ENCODE measurements around the gene SCAMP5.

The SCAMP5 gene

DNA sequence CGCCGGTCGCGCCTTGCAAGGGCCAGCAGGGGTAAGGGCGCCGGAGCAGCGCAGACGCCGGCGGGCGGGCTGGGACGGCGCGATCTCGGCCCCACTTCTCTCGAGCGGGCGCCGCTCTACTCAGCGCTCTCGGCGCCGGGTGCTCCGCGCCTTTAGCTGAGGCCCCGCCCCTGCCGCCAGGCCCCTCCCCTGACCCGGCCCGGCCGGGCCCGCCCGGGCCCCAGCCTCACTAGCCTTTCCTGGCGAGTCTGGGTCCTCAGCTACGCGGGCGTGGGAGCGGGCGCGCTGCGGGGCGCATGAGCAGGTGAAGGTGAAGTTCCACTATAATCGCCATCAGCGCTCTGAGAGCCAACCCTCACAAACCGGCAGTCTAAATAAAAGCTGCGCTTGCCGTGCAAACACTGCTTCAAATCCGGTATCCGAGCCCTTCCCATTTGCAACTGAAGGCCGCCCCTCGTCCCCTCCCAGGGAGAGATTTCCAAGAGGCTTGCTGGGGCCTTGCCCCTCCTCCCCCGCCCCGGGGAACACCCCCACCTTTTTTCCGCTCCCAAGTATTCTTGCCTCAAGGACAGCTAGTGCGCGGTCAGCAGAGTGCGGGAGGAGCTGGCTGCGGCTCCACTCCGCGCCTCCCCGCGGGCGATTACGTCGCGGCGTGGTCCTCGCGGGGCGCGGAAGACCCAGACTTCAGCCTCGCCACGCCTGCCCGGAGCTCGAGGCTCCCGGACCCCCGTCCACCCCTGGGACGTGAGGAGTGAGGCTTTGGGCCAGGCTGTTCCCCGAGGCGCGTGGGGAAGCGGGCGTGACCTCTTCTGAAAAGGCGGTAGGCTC, 38.5 kb upstream of the SCAMP5 start, which contains the start of gene RPP25:
Gene RPP25 (minus strand): TSS at position 125 of the 828 bp plus-strand sequence. CDS start 189 bp downstream, outside the sequence.
- H3K79me2 ChIP-seq (ENCODE audit: low read length) = peaks cover 17% of the 10 kb centered on the region
- H3K9me2 ChIP-seq (replicated peaks; ENCODE audit: insufficient read depth, low read length) = no peaks in the 10 kb centered on the region
- DNase-seq = peak; percentile 76
- peak within 1 kb of the TSS; percentile 16; the same call in 1 of the 2 replicates for H3K27ac ChIP-seq (ENCODE audit: low read length)
- TF ChIP-seq EZH2phosphoT487 (IDR thresholded peaks at IDR 0.05; ENCODE audit: low read length) = no peak
- no peak for TF ChIP-seq EZH2 (optimal IDR thresholded peaks at IDR 0.05; ENCODE audit: low read depth, low read length)
- TF ChIP-seq, protein P1, sequence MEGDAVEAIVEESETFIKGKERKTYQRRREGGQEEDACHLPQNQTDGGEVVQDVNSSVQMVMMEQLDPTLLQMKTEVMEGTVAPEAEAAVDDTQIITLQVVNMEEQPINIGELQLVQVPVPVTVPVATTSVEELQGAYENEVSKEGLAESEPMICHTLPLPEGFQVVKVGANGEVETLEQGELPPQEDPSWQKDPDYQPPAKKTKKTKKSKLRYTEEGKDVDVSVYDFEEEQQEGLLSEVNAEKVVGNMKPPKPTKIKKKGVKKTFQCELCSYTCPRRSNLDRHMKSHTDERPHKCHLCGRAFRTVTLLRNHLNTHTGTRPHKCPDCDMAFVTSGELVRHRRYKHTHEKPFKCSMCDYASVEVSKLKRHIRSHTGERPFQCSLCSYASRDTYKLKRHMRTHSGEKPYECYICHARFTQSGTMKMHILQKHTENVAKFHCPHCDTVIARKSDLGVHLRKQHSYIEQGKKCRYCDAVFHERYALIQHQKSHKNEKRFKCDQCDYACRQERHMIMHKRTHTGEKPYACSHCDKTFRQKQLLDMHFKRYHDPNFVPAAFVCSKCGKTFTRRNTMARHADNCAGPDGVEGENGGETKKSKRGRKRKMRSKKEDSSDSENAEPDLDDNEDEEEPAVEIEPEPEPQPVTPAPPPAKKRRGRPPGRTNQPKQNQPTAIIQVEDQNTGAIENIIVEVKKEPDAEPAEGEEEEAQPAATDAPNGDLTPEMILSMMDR (IDR thresholded peaks at IDR 0.05; ENCODE audit: low read length) = no peak
- no peaks in the 10 kb centered on the region for H3K36me3 ChIP-seq (replicated peaks; ENCODE audit: insufficient read depth, low read length)
- H2AFZ ChIP-seq (ENCODE audit: low read length) = peak within 1 kb of the TSS; percentile 84
- no peaks in the 10 kb centered on the region for H3K27me3 ChIP-seq (replicated peaks; ENCODE audit: insufficient read depth, low read length)
- H4K20me1 ChIP-seq (ENCODE audit: insufficient read depth, low read length) = no peaks in the 10 kb centered on the region
- peak within 1 kb of the TSS; percentile 98 for H3K4me2 ChIP-seq (ENCODE audit: low read depth, low read length)
- H3K4me1 ChIP-seq (ENCODE audit: low read length) = peaks cover 20% of the 10 kb centered on the region
- peaks cover 5% of the 10 kb centered on the region; the same call in 1 of the 2 replicates for H3F3A ChIP-seq (ENCODE audit: insufficient read depth, low read length)
- H3K9ac ChIP-seq (ENCODE audit: low read length) = peak within 1 kb of the TSS; percentile 70
- peak within 1 kb of the TSS; percentile 69 for H3K4me3 ChIP-seq (ENCODE audit: low read length)
- no peaks in the 10 kb centered on the region for H3K9me3 ChIP-seq (replicated peaks; ENCODE audit: insufficient read depth, low read length)

DNA sequence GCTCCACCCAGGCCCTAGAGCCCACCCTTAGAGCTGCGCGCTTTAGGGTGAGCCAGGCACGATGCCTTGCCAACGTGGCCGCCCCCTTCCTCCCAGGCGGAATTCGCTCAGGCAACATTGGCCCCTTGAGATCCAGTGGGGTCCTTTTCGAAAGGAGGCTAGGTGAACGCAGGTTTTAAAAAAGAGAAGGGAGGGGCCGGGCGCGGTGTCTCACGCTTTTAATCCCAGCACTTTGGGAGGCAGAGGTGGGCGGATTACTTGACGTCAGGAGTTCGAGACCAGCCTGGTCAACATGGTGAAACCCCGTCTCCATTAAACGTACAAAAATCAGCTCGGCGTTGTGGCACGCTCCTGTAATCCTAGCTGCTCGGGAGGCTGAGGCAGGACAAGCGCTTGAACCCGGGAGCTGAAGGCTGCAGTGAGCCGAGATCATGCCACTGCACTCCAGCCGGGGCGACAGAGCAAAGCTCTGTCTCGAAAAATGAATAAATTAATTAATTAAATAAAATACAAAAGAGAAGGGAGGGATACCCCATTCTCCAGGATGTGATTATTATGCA, 37.8 kb upstream of the SCAMP5 start:
- TF ChIP-seq, protein P1 (IDR thresholded peaks at IDR 0.05; ENCODE audit: low read length) = no peak
- no peak for TF ChIP-seq EZH2phosphoT487 (IDR thresholded peaks at IDR 0.05; ENCODE audit: low read length)
- TF ChIP-seq EZH2 (optimal IDR thresholded peaks at IDR 0.05; ENCODE audit: low read depth, low read length) = no peak
- Histone ChIP-seq H3K4me1 (ENCODE audit: low read length) (peaks cover 20% of the 10 kb centered on the region), H4K20me1 (ENCODE audit: insufficient read depth, low read length) (no peaks in the 10 kb centered on the region), H3K9me2 (replicated peaks; ENCODE audit: insufficient read depth, low read length) (no peaks in the 10 kb centered on the region), H3K9me3 (replicated peaks; ENCODE audit: insufficient read depth, low read length) (no peaks in the 10 kb centered on the region), H3F3A (ENCODE audit: insufficient read depth, low read length) (peaks cover 5% of the 10 kb centered on the region; the same call in 1 of the 2 replicates), H3K9ac (ENCODE audit: low read length) (peak overlapping the region; percentile 70; the same call in 1 of the 2 replicates), H3K79me2 (ENCODE audit: low read length) (peaks cover 17% of the 10 kb centered on the region), H3K27me3 (replicated peaks; ENCODE audit: insufficient read depth, low read length) (no peaks in the 10 kb centered on the region), H2AFZ (ENCODE audit: low read length) (peak overlapping the region; percentile 84), H3K4me3 (ENCODE audit: low read length) (peak overlapping the region; percentile 69), H3K36me3 (replicated peaks; ENCODE audit: insufficient read depth, low read length) (no peaks in the 10 kb centered on the region), H3K4me2 (ENCODE audit: low read depth, low read length) (peak overlapping the region; percentile 98), H3K27ac (ENCODE audit: low read length) (no peak overlapping the region)
- no peak for DNase-seq

DNA sequence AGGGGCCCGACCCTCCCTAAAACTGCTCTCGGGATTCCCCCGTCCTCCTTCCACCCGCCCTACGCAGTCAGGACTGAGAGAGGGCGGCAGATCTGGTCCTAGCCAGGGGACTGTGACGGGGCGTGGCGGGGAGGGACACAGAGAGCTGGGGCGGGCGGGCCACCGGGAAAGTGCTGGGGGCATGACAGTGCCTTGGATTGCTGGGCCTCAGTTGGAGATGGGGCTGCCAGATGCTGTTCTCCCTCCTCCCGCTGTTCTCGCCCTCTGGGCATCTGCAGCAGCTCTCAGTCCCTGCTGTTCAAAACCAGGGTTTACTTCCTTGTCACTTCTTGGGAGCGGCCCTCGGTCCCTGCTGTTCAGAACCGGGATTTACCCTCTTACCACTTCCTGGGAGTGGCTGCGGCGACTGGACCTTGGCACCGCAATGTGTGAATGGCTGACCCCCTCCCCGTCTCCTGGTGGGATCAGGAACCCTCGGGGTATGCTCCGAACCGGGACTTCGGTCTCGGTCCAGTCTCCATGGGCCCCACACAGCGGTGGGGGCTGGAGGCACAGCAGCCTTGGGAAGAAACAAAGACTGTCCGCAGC, 36.9 kb upstream of the SCAMP5 start:
- Histone ChIP-seq H4K20me1 (ENCODE audit: insufficient read depth, low read length) (no peaks in the 10 kb centered on the region), H3K4me2 (ENCODE audit: low read depth, low read length) (no peak overlapping the region), H3K27me3 (replicated peaks; ENCODE audit: insufficient read depth, low read length) (no peaks in the 10 kb centered on the region), H3K36me3 (replicated peaks; ENCODE audit: insufficient read depth, low read length) (no peaks in the 10 kb centered on the region), H3K4me3 (ENCODE audit: low read length) (no peak overlapping the region), H3K9me2 (replicated peaks; ENCODE audit: insufficient read depth, low read length) (no peaks in the 10 kb centered on the region), H3F3A (ENCODE audit: insufficient read depth, low read length) (peaks cover 5% of the 10 kb centered on the region; the same call in 1 of the 2 replicates), H3K9ac (ENCODE audit: low read length) (no peak overlapping the region), H3K4me1 (ENCODE audit: low read length) (peaks cover 20% of the 10 kb centered on the region), H3K27ac (ENCODE audit: low read length) (no peak overlapping the region), H3K9me3 (replicated peaks; ENCODE audit: insufficient read depth, low read length) (no peaks in the 10 kb centered on the region), H3K79me2 (ENCODE audit: low read length) (peaks cover 17% of the 10 kb centered on the region), H2AFZ (ENCODE audit: low read length) (no peak overlapping the region)
- TF ChIP-seq EZH2phosphoT487 (IDR thresholded peaks at IDR 0.05; ENCODE audit: low read length) = no peak
- TF ChIP-seq EZH2 (optimal IDR thresholded peaks at IDR 0.05; ENCODE audit: low read depth, low read length) = no peak
- TF ChIP-seq, protein P1 (IDR thresholded peaks at IDR 0.05; ENCODE audit: low read length) = no peak
- no peak for DNase-seq
